Aorta (tissue), 4 donors: ENCODE data around the gene FABP2. TPM values are rescaled to one million over a fixed set of nuclear protein-coding genes. Genes with fewer than 3 reads are reported as not detected.

Experiments
- polyA plus RNA-seq, 2 donors: library from polyadenylated mRNA; stranded (reverse); fragments of 200-250 nt; gene quantifications; one replicate each; pipeline ENCODE4 v1.2.3, GENCODE V29; 2013
- total RNA-seq, 2 donors: library from RNA; stranded (reverse); fragmentation: NEBNext Ultra II Directional; extraction: Animal tissue kit (Norgen Biotek cat#: 25700); gene quantifications; one replicate each; pipeline ENCODE4 v1.2.1, GENCODE V29; 2021
- donor health status: healthy with polysubstance abuse.
- donor health status: Bipolar disorder and iron deficiency.
- donor health status: DM: no; HTN: no; CAD: no.
- donor health status: DM: yes; HTN: yes; CAD: no.

FABP2 gene
- total and polyA plus RNA-seq, 4 donors = 0.05 to 153 TPM; not detected in 2

Other genes starting within 250 kb of the FABP2 start
- gene MYOZ2, start 186.3 kb downstream of the FABP2 start, total RNA-seq = 10 to 100 TPM in 1 of 2 donors, 1 to 10 TPM in 1; 9.4 to 12.0 TPM
- 10 to 100 TPM in 1 of 2 donors, 1 to 10 TPM in 1; 8.9 to 46.3 TPM for gene MYOZ2, start 186.3 kb downstream of the FABP2 start, polyA plus RNA-seq
- 100 to 1,000 TPM; 102 to 114 TPM for gene USP53, start 109.4 kb downstream of the FABP2 start, total RNA-seq
- 10 to 100 TPM; 24.9 to 45.3 TPM for gene USP53, start 109.4 kb downstream of the FABP2 start, polyA plus RNA-seq